Fibroblast of villous mesenchyme (primary cell): ENCODE data around the gene GPC6. TPM values are rescaled to one million over a fixed set of nuclear protein-coding genes. Genes with fewer than 3 reads are reported as not detected.

Source experiments
- DNase-seq: peaks from one replicate; pipeline ENCODE4 v3.0.0-alpha.2; 2010; ENCODE audit warnings: low read depth
- H3K4me3 ChIP-seq: 2 replicates; pipeline ENCODE4 v1.5.1; 2011; ENCODE audit warnings: low read depth, mild to moderate bottlenecking, low read length
- total RNA-seq: library from RNA; depleted of rRNA; stranded (reverse); fragments of >200 nt; gene quantifications from 2 replicates; pipeline ENCODE4 v1.2.3, GENCODE V29; 2012
- TF ChIP-seq, protein P1 (sequence below): IDR thresholded peaks from 2 replicates; pipeline ENCODE4 v1.5.1; 2012; ENCODE audit warnings: low read depth, mild to moderate bottlenecking, low read length; ENCODE audit not compliant: insufficient read depth

GPC6 gene
- total RNA-seq, 1 donor: 6.0 TPM

DNA sequence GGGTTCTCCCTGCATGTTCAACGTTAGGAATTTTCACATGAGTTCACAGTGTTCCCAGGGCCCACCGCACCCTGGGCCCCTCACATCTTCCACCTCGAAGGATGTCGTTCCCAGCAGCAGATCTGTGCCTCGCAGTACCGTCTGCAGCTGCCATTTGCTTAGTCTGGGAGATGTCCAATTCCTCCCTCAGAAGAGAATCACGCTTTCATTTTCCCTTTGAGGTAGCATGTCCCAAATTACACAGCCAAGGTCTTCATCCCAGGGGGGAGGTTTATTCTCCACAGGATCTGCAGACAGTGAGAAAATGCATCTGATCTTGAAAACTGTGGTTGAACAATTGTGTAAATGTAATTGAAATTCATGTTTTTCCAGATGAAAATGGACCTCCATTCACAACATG lies 1102.7 kb downstream of the GPC6 start:
- TF ChIP-seq, protein P1, sequence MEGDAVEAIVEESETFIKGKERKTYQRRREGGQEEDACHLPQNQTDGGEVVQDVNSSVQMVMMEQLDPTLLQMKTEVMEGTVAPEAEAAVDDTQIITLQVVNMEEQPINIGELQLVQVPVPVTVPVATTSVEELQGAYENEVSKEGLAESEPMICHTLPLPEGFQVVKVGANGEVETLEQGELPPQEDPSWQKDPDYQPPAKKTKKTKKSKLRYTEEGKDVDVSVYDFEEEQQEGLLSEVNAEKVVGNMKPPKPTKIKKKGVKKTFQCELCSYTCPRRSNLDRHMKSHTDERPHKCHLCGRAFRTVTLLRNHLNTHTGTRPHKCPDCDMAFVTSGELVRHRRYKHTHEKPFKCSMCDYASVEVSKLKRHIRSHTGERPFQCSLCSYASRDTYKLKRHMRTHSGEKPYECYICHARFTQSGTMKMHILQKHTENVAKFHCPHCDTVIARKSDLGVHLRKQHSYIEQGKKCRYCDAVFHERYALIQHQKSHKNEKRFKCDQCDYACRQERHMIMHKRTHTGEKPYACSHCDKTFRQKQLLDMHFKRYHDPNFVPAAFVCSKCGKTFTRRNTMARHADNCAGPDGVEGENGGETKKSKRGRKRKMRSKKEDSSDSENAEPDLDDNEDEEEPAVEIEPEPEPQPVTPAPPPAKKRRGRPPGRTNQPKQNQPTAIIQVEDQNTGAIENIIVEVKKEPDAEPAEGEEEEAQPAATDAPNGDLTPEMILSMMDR: no peak
- no peak overlapping the region for H3K4me3 ChIP-seq
- DNase-seq: peak; percentile 74

DNA sequence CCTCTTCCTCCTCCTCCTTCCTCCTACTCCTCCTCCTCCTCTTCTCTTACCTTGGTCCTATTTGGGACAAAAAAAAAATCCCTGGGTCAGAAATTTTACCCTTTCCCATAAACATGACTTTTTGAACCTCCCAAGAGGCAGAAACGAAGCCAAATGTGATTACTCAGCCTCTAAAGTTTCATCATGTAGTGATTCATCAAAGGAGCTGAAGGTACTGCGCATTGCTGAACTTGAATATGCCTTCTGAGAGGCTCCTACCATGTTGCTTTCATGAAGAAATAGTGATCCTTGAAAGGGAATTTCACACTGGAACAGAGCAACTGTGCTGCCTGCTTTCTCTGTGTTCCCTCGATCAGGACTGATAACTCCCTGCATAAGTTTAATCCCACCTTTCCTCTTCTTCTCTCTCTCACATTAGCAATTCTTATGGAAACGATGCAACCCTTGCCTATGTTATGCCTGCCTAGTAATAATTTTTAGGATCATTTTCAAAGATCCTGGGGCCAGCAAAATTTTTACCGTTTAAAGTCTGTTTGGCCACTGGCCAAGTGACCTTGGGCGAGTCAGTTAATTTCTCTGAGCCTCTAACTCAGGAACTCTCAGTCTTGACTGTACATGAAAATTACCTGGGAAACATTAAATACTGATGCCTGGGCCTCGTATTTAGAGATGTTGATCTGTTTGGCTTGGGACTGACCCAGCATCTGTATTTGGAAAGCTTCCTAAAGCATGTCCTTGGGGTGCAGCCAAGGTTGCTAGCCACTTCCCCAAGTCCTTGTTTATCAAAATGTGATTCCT lies 1103.3 kb downstream of the GPC6 start:
- TF ChIP-seq, protein P1: no peak
- no peak overlapping the region for H3K4me3 ChIP-seq
- peak; percentile 96 for DNase-seq

DNA sequence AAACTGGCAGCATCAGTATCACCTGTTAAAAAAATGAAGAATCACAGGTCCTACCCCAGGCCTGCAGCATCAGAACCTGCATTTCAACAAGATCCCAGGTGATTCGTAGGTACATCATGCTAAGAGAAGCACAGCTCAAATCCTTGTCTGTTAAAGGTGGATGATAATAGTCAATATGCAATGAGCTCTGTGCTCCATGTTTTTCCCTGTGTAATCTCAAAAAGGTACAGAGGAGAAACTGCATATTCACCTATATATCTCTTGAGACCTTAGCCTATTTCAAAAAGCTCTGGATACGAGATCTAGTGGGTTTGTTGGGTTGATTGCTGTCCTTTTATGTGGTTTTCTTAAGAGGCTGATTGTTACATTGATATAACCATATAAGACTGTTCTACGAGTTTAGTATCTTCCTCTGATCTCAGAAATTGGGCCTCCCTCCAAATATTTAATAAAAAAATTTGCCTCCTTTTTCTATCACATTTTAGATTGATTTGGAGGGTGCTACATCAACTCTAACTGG lies 1104.0 kb downstream of the GPC6 start:
- H3K4me3 ChIP-seq: no peak overlapping the region
- TF ChIP-seq, protein P1: no peak
- DNase-seq: no peak

DNA sequence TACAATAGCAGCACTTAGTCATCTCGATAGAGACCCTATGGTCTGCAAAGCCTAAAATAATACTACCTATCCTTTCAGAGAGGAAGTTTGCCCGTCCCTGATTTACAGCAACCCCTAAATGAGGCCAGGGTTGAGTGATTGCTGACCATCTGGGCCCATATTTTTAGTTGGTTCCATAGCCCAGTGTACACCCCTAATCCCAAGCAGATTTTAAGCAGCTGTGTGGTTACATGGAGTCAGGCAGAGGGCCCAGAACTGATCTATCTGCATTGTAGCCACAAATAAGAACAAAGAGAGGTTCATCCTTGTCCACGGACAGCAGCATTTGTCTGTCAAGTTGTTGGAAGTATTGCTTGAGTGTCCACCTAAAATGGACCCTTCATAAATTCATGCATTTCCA lies 1104.7 kb downstream of the GPC6 start:
- no peak for DNase-seq
- H3K4me3 ChIP-seq: no peak overlapping the region
- TF ChIP-seq, protein P1: no peak

GRCh38 chr13:94332359-94333096 lies 1105.9 kb downstream of the GPC6 start:
- H3K4me3 ChIP-seq: no peak overlapping the region
- peak; percentile 92 for DNase-seq
- TF ChIP-seq, protein P1: no peak

- H3K4me3 ChIP-seq: no peak overlapping the region
- DNase-seq: peak; percentile 97
- TF ChIP-seq, protein P1: no peak
Measured at GRCh38 chr13:94333131-94333820, 1106.7 kb downstream of the GPC6 start.
